NCI-H1930 (cell line): ENCODE measurements around the gene ARL15.

Experiments
- DNase-seq, 2 experiments: peaks; one replicate each; lab custom pipeline; 2025; lab: John Stamatoyannopoulos, UW

ARL15 gene

DNA sequence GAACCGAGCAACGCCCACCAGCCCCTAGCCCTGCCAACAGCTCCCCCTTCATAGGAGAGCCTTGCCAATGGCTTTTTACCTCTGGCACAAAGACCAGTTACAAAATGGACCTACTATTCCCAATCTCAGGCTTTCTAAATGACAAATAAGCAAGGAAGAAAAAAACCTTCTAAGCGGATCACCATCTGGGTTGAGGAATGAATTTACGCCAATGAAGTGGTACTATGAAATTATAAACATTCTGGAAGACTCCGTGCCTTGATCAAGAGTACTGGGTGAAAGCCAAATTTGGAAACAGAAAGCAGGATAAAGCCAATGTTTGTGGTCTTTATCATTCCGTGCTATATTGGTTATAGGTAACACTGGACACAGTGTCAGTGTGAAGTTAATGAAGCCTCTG, 378.0 kb downstream of the ARL15 start:
- no peak for DNase-seq

DNA sequence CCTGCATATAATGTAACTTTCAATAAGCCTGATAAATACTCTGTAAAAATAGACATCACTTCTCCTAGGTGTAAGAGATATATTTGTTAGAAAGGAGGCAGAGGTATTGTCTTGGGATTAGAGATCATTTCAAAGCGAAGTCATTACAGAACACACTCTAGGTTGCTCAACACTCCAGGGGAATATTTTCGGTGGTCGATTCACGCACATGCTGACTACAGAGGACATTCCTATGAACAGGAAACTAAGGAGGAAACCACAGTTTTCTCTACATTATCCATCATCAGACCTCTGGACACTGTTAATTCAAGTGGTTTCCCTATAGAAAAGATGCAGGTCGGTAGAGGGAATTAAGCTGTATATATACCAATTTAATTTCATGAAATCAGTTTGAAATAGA, 379.9 kb downstream of the ARL15 start:
- DNase-seq: no peak

DNA sequence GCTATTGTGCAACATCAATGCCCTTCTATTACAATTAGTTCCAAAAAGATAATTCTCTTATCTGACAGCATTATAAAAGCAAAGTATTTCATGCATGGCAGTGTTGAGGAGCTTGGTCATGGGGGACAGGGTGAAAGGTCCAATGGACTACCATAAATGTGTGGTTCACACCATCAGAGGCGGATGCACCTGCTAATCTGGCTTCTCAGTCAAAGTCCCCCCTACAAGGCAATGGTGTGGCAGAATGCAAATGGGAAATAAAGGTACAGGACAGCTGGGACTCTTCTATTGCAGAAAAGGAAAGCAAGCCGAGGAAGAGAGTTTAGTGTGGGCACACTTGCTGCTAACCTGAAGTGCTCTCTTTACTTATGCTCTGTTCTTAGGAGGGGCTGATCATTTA, 380.8 kb downstream of the ARL15 start:
- DNase-seq: no peak

DNA sequence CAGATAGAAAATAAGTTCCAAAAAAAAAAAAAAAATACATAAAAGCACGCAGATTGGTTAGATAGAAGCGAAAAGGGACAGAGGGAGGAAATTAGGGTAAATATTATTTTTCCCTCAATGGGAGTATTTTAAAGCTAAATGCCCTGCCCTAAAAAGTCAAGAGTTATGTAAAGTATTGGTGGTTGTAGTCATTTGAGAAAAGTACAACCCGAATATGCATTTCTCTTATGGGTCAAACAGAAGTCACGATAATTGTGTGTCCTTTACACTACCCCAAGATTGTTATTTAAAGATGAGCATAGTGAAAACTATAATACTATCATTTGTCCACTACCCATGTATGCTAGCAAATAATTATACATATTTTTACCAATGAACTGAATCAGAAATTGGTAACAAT, 381.2 kb downstream of the ARL15 start:
- DNase-seq: no peak

DNA sequence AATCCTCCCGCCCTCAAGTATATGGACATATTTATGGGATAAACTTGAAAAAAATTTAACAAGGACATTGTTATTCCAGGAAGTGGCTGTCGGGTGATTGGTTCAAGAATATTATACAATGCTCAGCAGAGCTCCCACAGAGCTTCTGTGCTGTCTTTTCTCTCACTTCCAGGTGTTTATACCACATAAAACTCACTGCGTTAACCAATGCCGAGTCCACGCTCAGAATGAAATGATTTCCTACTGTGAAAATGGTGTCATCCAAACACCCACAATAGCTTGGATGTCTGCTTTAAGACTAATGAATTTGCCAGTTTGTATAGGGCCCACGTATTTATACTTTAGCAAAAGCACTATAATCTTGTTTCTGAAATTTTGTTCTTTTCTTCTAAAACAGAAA, 381.7 kb downstream of the ARL15 start:
- DNase-seq: no peak

DNA sequence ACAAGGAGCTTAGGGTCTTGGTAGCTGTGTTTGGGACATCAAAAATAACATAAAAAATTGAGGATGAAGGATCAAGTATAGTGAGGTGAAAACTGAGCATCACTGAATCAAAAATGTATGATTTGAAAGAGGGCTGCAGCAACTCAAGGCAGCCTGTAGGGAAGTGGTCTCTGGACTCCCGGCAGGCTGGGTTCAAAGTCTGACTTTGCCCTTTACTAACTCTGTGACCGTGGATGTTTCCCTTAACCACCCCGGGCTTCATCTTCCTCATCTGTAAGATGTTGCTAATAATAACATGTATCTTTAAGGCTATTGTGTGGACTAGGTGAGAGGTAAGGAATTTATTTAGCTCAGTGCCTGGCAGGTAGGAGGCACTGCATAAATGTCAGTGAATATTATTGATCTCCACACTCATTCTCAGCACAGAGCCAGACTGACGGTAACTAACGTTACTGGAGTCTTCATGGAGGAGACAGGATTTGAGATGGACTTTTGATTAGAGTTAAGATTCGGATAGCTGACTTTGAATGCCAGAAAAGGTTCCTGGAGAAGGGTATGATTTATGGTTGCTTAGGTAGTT, 382.6 kb downstream of the ARL15 start:
- no peak for DNase-seq

DNA sequence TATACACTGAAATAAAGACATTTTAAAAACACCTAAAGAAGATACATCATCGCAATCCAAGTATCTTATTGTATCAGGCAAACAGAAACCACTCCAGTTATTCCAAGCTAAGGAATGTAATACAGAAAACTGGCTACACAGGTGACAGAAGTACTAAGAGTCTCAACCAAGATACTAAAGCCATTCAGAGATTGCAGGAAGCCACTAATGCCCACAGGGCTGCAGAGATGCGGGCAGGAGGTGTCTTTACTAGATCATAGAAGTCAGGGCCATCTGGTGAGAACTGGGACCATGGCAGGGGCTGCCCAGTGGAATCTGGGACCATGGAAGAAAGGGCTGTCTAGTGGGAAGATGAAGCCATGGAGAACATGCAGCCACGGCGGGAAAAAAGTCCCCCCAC, 384.3 kb downstream of the ARL15 start:
- no peak for DNase-seq

DNA sequence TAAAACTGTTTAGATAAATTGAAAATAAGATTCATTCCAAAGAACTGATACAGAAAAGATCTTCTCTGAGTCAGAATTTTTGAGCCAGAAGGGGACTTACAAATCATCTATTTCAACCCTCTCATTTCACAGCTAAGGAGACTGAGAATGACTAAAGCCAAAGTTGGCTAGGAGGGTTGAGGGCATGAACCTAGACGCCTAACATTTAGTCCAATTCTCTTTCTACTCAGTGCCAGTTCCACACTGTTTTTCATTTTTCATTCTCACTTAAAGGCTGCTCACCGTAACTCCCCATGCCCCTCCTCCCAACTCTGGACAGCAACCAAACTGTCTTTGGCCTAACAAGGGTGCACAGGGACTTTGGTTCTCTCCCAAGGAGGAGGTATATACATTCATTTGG, 386.0 kb downstream of the ARL15 start:
- DNase-seq: no peak

DNA sequence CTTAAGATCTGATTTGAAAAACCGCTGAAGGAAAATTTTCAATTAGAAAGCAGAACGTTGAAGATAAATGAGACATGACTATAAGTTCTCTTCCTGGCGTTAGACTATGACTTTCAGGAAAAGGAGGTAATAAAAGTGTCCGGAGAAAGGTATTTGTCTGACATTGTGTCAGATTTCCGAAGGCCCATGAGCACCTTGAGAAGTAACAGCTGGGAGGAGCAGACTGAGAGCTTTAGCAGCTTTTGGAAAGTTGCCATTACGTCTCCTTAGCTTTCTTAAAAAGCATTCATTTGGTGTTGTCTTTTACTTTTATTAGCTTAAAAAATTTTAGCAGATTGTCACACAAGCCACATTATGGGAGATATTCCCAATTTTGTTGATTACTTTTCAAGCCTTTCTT, 386.4 kb downstream of the ARL15 start:
- DNase-seq: no peak

DNA sequence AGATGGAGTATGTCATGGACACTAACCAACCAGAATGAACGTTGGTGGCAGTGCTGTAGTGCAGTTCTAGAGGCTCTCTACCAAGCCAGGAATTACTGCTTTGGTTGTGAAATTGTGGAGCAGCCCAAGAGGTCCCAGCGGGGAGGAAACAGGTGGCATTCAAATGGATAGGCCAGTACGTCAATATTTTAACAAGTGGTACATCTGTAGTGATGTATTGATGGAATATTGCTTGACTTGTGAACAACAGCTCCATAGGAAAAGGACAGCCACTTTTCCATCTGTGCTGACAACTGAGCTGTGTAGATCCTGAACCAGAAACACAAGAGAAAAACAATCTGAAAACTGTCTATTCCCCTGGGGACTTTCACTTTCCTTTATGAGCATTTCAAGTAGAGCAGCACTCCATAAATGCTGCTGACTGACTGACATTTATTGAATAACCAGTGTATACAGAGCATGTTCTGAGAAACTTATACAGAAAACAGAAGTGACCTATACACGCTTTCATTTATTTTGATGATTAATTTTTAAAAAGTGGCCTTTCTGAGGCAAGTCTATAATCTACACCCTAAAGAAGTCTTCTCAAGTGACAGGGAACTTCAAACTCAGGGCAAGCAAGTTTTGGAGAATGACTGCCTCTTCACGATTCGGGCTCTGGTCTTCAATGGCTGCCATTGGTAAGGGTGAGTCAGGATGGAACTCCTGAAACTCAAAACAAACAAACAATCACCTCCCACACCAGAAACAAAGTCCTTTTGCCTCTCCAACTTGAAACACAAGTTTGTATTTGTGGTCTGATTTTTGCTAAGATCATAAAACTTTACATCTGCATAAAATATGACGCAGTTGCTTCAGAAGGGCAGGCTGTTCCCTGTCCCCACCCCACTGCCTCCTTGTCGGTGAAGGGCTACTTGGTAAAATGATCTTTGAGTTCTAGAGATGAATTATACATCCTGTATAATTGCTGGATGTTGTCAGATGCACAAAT, 387.6 kb downstream of the ARL15 start:
- DNase-seq: peak in 1 of 2 experiments; percentile 18

DNA sequence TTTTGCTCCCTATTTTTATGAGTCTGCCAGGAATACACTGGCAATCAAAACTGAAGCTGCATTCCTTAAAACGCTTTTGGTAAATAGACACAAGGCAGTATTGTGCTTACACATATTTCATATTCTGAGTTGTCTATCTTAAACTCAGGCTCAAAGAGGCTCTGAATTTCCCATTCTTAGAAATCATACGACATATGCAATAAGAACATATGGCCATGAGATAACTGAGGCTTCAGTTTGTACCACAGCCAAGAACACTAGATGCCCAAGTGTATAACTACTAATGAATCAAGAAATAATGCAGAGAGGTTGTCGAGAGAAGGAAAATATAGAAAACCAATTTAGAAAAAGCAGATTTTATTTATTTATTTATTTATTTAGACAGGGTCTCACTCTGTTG, 392.5 kb downstream of the ARL15 start:
- no peak for DNase-seq

DNA sequence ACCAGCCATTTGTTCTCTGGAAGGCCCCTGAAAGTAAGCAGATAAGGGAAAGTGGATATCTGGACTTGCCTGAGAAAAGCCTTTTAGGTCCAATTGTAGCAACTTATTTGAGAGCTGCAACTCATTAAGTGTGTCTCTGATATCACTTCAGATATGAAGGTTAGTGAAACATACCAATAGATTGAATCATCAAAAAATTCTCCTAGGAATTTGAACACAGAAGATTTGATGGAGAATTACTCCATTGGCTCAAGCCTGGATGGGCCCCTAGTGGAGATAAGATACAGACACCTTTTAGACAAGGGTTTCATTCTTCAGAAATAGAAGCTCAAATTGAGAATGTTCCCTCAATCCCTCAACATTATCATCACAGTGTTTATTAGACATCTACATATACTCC, 393.3 kb downstream of the ARL15 start:
- DNase-seq: no peak

DNA sequence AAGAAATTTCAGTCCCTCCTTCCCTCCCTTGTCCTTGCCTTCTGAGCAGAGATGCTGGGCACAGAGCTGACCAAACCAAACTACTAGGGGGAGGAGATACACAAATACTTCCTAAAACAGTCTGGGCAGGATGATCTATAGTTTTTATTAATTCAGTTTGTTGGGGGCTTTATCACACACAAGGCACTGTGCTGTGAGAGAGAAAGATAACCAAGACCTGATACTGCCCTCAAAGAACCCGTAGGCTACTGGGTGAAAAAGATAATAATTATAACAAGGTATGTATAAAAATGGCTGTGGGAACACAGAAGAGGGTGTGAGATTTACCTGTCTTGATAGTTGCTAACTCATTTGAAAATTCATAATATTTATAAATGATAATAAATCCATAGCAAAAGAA, 395.3 kb downstream of the ARL15 start:
- no peak for DNase-seq

DNA sequence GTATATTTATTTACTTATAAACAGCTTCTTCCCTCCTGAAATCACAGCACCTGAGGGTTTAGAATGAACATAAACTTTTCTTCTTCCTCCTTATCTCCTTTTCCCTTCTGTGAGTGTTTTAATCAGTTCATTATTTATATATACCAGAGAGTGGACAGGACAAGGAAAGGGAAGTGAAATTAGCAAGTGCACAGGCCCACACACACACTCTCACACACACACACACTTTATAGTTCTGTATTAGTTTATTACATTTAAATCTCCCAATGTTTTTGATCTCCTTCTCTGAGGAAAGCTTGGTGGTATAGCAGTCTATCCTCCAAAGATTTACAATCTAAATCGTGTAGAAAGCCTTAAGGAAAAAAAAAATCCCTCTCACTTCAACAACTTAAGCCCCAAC, 396.4 kb downstream of the ARL15 start:
- no peak for DNase-seq

DNA sequence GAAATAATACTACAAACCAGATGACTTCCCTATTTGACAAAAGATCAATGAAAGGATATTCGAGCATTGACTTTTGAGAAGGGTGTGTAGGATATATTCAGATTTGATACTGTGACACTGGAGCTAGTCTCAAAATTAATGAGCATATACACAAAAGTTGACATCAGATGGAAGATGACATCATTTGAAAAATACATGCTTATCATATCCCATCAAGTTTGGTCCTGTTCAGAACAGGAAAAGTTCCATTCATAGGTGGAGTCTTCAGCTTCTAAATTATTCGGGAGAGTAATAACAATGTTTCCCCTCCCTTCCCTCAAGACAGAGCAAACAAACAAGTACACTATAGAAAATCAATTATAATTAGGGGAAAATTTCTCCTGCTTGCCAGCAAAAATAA, 401.6 kb downstream of the ARL15 start:
- no peak for DNase-seq

DNA sequence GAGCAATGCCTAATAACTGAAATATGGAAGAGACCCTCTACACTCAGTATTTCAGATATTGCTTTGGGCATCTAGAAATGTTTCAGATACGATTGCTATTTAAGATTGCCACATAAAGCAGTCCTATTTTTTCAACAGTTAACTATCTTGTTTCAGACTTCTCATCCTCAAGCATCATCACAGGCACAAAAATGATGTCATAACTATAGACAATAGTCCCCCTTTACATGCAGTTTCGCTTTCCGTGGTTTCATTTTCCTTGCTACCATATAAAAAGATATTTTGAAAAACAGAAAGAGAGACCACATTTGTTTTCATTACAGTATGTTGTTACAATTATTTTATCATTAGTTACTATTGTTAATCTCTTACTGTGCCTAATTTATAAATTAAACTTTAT, 402.5 kb downstream of the ARL15 start:
- DNase-seq: no peak

DNA sequence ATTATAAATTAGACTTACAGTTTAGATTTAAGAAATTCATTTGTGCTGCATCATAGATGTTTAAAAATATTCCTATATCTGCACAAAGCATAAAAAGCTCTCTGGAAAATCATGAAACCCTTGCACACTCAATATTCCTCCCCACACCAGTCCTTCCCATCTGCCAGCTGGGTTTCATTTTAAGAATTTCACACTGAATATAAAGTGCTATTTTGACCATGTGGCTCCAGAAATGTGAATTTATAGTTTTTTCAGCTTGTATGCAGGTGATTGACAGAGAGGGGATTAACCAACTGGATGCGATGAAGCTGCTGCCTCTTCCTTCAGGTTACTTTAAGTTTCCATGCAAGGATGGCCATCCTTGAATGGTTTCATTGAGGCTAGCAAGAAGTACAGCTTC, 403.6 kb downstream of the ARL15 start:
- no peak for DNase-seq

DNA sequence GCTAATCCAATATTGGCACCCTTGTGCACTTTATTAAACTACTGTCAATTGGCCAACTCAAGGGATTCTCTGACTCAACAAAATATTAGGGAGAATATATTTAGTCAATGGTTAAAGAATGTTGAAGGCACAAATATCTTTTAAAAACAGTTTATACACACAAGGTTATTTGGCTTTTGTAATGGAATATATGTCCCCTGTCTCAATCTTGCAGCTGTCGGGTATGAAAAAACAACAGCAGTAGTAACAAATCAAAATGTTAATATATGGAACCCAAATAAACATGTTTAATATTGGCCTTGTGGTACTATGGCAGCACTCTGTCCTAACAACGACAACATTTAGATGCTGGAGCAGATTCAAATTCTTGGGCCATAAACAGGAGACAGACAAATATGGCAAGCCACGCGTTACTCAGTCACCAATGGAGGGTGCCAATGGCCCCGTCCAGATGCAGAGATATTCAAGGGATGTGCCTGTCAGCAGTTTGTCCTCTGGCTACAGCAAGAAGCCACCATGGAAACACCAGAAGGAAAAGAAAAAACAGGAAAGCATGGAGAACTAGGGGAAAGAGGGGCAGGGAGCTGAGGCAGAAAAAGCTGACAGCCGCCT, 408.0 kb downstream of the ARL15 start:
- no peak for DNase-seq

DNA sequence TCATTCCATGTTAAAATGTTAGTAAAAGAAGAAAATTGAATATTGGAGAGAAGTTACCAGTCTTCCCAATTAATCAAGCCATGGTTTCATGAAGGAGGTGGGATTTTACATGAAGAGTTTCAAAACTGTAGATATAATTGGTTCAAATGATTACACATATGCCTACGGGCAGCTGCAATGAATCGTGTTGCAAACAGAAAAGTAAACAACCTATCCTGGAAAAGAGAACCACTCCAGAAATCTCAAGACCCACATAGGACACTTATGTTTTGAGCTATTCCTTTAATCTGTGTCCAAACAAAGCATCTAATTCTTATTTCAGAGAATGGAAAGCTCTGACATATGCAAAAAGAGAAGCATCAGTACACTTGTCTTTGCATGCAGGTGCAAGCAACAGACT, 409.7 kb downstream of the ARL15 start:
- DNase-seq: no peak

DNA sequence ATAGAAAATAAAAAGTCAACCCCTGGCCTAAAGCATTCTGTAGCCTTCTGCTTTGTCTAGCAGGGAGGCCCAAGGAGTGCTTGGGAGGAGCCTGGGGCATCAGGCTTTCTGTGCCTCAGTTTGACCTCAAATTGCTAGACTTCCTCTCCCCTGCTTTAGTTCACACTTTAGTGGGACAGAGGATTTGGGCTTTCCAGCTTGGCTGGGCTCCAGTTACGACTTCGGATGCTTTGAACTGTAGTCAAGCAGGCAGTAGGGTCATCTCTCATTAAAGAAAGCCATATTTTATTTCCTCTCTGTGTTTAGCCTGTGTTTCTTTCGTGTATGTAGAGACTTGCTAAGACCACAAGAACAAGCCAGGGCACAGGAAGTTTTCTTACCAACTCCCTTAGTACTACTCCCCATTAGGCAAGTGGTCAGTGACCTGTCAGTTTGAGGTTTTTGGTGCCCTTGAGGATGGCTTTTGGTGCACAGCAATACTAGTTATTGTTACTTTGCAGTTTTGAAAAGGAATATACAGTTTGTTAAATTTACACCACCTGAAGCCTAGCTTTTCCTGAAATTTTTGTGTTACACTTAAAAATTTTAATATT, 415.2 kb downstream of the ARL15 start:
- no peak for DNase-seq

DNA sequence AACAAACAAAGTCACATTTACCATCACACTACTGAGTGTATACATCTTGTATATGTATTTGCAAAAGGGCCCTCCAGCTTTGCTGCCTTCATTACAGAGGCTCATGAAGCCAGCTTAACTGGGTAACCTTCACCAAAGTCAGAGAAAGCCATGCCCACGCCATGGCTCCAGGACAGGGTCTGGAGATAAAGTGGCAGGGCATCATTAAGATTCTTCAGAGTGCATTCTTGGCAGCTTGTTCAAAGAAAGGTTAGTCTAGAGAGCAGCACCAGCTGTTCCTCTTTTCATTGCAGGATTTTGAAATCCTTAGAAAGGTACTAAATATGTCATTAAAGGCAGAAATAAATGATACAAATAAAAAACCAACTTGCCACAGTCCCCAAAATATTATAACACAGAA, 416.7 kb downstream of the ARL15 start:
- DNase-seq: no peak

DNA sequence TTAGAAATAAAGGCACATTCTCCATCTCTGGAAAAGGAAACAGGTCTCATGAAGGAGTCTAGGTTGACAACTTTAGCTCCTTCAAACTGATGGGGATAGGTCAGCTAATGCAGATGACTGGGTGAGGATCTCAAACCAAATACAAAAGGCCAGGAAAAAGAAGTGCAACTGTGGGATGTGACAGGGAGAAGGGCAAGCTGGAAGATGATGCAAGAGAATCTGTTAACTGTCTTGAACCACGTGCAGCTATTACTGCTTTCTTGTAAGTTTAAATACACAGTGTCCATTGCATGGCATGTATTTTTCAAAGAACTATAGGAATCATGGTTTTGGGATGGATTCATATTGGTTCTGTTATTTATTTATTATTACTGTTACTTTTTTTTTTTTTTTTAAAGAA, 418.1 kb downstream of the ARL15 start:
- no peak for DNase-seq

DNA sequence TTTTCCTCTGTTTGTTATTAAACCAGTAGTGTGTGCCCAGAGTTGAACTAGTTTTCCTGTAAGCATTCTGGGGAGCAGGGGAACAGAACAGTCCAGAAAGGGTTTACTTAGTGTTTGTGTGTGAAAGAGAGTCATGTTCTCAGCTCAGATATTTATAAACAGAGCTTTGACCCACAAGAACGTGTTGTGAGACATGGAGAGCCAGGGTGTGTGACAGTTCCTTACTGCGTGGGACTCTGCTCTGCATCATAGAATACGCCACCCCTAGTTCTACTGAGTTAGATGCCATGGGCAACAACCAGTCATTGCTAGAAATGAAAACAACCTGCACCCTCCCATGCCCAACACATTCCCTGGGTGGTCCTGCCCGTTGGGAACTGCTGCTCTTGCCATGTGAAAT, 419.2 kb downstream of the ARL15 start:
- DNase-seq: no peak
